Tibial nerve (tissue), 3 donors: Measurements from ENCODE around the gene TLX2.

Experiments used
- EP300 ChIP-seq, 2 donors: sonication (generic); formaldehyde crosslinking; IDR thresholded peaks; one replicate each; pipeline ENCODE4 v1.6.1; 2017; ENCODE audit warnings: antibody characterized with exemption in 2 of 2, mild to moderate bottlenecking in 1 of 2
- POLR2A ChIP-seq, 2 donors: fragments of 450-650 bp; IDR thresholded peaks; one replicate each; pipeline ENCODE4 v1.6.1; 2017; ENCODE audit warnings: antibody characterized with exemption in 2 of 2, mild to moderate bottlenecking in 2 of 2, moderate library complexity in 2 of 2

- TF ChIP-seq EP300 (IDR thresholded peaks at IDR 0.05) (no peak), POLR2A (IDR thresholded peaks at IDR 0.05) (no peak)
Observed at GRCh38 chr2:74514368-74515270, at the start of gene TLX2.
